Posterior vena cava (tissue), 2 donors: ENCODE data around the gene SLC66A3. TPM values are rescaled to one million over a fixed set of nuclear protein-coding genes. Genes with fewer than 3 reads are reported as not detected.
"Not testable (repeated sequence)": the region's sequence is repeated elsewhere in the genome, so short reads cannot be mapped to it uniquely, and the experiment has no call there.

Source experiments
- DNase-seq: peaks from one replicate; pipeline ENCODE4 v3.0.0-alpha.2; 2020; ENCODE audit warnings: low spot score
- intact Hi-C, 2 donors: fragments of 100-400 bp; cut with DNase I; formaldehyde crosslinking; loops; one replicate each; pipeline versions ENCODE4 v1.14.1 to v1.14.2; 2022 to 2023
- total RNA-seq, 2 donors: library from RNA; stranded (reverse); fragmentation: NEBNext Ultra II Directional; extraction: Animal tissue kit (Norgen Biotek cat#: 25700); gene quantifications; one replicate each; pipeline ENCODE4 v1.2.1, GENCODE V29; 2021
- donor health status: DM: yes; HTN: yes; CAD: no.
- donor health status: DM: yes; HTN: yes; CAD: no.

Gene SLC66A3
- total RNA-seq, 2 donors from 2014 or later = 20.3 to 36.9 TPM

DNA sequence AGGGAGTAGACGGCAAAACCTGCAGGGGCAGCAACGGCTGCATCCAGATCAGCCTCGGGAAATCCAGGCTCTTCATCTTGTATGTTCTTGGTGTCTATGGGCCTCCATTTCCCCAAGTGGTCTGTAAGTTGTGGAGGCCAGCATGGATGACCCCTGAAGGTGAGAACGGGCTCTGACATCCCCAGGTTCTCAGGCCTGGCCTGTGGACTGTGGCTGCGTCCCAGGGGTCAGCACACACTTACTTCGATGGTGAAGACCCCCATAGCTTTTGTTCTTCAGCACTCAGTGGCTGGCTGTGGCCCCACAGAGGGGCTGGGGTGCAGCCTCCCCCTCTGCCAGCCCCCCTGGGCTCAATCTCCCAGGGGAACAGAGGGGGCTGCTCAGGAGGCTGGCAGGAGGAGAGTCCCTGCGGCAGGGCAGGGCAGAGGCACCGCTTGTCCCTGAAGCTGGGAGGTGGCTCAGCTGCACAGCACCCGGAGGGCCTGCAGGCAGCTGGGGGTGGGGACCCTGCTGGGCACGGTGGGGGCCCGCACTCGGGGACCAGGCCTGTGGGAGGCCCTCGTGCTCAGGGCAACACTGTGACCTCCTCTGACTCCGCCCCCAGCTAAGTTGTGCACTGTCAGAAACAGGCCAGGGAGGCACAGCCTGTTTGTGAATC lies 3.8 kb downstream of the SLC66A3 start:
- intact Hi-C loops = no loop called here
- DNase-seq = peak; percentile 45

DNA sequence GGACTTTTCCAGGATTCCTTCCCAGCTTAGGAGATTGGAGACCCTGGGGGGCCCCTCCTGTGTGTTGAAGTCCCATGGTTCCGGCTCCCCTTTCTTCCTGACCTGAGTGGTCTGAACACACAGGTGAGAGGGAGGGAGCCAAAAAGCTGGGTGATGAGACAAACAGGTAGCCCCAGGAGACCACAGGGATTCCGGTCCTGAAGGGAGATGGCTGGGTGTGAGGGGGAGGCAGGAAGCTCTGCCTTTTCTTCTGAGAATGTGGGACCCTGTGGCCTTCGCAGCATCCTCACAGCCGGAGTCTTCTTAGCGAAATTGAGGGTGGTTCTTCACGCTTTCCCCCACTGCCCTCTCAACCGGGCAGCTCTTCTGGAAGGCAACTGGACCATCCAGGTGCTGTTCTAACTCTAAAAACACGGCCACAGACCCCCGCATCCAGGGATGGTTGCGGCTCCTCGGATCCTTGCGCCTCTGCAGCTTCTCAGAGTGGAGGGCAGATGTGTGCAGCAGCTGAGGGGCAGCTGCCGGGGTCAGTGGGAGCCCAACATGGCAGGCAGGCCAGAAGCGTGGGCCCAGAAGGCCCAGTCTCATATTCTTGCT lies 4.4 kb downstream of the SLC66A3 start:
- intact Hi-C loops = no loop called here
- peak; percentile 45 for DNase-seq

DNA sequence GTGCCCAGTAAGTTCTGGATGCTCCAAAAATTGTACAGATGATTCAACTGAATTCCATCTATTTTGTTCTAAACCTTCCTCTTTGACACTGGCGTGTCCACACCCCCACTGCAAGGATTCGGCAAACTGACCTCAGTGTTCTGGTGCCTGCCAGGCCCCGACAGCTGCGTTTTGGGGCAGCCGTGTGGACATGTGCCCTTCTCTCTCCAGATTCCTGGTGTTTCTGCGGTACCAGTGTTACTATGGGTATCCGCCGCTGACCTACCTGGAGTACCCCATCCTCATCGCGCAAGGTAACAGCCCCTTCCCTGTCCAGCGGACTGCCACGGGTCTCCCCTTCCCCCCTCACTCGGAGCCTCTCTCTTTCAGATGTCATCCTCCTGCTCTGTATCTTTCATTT lies 5.0 kb downstream of the SLC66A3 start:
- peak; percentile 66 for DNase-seq
- intact Hi-C loops = no loop called here

DNA sequence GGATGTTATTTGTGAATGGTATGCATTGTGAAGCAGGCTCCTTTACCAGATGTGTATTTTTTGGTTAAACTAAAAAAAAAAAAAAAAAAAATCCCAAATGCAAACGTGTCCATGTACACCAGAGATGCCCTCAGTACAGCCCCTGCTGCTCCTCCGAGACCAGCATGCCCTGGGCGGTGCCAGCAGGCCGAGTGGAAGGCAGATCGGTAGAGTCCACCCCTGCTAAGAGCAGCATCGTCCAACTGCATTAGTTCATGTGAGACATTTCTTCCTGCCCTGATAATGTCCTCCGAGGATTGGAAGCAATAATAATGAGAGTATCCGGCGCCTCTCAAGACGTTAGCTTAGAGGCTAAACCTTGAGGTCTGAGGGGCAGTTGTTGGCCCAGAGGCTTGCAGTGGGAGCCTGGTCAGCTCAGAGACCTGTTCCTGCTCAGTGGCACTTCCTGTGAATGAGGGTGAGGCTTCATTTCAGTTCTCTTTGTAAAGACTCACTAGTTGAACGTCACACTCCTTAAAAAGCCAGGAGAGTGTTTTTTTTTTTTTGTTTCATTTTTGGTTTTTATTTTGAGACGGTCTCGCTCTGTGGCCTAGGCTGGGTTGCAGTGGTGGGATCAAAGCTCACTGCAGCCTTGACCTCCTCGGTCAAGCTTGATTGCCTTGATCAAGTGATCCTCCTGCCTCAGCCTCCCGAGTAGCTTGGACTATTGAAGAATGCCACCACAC lies 5.6 kb downstream of the SLC66A3 start:
- peak; percentile 51 for DNase-seq
- intact Hi-C loops = no loop called here

DNA sequence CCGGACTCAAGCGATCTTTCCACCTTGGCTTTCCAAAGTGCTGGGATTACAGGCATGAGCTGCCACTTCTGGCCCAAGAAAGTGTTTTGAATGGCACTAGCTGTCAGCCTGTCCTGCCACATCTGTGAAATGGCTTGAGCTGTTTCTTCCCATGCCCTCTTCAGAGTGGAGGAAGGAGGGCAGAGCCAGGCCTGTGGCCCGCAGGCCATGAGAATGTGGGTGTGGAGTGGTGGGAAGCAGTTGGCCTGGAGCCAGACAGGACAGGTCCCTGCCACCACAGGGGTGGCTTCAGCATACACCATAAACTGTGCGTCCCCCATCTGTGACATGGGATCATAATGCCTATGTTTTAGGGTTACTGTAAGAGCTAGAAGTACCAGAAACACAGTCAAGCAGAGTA lies 6.5 kb downstream of the SLC66A3 start:
- intact Hi-C loops = no loop called here
- DNase-seq = peak; percentile 30

DNA sequence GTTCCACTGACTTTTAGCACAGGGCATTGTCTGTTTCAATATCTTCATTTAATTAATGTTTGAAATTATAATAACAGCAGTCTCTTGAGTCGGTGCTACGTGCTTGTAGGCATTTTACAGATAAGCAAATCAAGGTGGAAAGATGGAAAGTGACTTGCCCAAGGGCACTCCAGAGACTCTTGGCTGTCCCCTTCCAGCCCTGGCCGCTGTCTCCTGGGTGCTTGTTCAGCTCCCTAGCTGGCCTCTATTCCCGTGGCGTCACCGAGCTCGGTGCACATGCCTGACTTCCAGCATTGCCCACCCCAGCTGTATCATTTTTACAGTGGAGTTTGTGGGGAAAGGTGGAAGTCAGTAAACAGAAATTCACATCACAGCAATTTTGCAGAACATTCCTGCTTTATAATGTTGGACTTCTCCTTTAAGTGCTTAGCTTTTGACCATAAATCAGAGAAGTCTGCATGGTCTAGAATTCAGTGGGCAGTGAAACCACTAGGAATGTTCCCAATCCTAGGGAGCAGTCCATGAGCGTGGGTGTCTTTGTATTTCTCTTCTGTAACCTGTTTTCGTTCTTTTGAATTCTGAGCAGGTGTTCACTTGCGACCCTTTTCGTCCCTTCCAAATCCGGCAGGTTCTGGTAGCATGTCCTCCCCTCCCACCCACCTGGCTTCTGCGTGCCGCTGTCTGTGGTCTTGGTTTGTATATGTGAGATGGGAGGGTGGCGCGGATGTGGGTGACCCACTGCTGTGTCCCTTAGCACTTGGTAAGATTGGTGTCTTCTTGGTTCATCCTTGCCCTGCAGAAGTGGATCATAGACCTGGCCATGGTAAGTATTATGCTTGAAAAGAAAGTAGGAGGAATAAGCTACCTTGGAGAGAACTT lies 8.4 kb downstream of the SLC66A3 start:
- intact Hi-C loops = no loop called here
- no peak for DNase-seq

DNA sequence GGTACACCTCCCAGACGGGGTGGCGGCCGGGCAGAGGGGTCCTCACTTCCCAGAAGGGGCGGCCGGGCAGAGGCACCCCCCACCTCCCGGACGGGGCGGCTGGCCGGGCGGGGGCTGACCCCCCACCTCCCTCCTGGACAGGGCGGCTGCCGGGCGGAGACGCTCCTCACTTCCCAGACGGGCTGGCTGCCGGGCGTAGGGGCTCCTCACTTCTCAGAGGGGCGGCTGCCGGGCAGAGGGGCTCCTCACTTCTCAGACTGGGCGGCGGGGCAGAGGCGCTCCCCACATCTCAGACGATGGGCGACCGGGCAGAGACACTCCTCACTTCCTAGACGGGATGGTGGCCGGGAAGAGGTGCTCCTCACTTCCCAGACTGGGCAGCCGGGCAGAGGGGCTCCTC lies 9.8 kb downstream of the SLC66A3 start:
- intact Hi-C loops = not testable (repeated sequence)
- DNase-seq = peak; percentile 50

DNA sequence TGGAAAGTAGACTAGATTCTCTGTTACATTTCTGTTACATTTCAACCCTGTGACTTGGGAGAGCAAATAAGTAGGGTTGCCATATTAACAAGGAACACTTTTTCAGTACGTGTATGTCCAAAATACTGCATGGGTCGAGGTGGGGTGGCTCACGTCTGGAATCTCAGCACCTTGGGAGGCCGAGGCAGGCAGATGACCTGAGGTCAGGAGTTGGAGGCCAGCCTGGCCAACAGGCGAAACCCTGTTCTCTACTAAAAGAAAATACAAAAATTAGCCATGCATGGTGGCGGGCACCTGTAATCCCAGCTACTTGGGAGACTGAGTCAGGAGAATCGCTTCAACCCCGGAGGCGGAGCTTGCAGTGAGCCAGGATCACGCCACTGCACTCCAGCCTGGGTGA lies 11.2 kb downstream of the SLC66A3 start:
- no peak for DNase-seq
- intact Hi-C loops = no loop called here

DNA sequence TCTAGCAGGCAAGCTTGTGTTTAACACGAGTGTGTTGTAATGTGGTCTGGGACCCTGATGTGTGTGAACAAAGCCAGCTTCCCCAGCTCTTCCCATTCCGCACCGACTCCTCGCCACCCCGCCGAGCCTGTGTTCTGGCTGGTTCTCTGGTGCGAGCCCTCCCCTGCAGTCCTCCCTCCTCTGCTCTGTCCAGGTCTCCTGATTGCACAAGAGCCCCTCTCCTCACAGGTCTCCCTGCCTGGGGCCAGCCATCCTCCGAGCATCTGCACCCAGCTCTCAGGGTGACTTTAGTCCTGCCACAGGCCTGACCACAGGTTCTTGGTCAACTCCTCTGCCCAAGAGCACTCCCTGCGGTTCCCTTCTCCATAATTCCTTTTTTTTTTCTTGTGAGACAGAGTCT lies 13.2 kb downstream of the SLC66A3 start:
- DNase-seq = no peak
- intact Hi-C loops = no loop called here

DNA sequence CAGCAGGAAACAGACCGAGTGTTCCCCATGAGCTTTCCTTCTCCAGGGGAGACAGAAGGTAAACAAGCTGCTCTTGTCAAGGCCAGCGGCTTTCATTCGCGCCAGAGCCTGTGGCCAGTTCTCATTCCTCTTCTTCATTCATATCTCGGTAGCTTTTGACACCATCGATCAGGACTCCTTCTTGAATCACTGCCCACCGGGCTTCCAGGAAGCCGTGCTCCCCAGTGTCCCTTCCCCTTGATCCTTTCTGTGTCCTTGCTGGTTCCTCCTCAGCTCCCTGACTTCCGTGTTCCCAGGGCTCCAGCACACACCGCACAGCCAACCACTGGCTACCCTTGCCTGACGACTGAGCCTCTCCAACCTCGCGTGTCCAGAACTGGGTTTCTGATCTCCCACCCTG lies 14.1 kb downstream of the SLC66A3 start:
- intact Hi-C loops = no loop called here
- DNase-seq = peak; percentile 59

DNA sequence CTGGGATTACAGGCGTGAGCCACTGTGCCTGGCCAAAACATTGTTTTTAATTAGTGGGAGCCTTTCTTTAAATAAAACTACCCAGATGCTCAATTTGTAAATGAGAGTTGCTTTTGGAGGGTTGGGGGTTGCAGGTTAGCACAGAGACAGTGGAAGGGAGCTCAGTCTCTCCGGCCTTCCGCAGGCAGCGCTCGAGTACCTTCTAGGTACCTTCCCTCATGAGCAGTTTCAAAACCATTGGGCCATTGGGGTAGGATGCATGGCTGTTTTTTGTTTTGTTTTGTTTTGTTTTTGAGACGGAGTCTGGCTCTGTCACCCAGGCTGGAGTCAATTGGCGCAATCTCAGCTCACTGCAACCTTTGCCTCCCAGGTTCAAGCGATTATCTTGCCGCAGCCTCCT lies 19.0 kb downstream of the SLC66A3 start:
- intact Hi-C loops = no loop called here

DNA sequence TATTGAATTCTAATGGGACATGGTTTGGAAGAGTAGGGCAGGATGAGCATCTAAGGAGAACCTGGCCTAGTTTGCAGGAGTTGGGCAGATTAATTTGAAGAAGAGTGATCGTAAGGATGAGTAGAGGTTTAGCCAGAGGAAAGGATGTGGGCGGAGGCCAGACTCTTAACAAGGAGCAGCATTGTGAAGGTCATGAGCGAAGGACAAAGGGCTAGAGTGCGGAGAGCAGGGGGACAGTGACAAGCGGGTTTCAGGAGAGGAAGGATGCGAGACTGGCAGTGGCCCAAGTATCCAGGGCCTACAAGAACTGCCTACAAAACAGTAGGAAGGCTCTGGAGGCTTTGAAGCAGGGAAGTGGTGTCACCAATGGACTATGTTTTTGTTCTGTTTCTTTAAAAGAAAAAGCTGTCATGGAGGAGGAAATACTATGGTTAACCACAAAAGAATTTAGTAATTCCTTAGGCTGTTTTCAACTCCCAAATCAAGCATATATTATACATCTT lies 20.1 kb downstream of the SLC66A3 start:
- peak; percentile 75 for DNase-seq
- intact Hi-C loops = no loop called here

More for the DNA sequence above, 19.0 kb downstream of the SLC66A3 start:
- peak; percentile 36 for DNase-seq

DNA sequence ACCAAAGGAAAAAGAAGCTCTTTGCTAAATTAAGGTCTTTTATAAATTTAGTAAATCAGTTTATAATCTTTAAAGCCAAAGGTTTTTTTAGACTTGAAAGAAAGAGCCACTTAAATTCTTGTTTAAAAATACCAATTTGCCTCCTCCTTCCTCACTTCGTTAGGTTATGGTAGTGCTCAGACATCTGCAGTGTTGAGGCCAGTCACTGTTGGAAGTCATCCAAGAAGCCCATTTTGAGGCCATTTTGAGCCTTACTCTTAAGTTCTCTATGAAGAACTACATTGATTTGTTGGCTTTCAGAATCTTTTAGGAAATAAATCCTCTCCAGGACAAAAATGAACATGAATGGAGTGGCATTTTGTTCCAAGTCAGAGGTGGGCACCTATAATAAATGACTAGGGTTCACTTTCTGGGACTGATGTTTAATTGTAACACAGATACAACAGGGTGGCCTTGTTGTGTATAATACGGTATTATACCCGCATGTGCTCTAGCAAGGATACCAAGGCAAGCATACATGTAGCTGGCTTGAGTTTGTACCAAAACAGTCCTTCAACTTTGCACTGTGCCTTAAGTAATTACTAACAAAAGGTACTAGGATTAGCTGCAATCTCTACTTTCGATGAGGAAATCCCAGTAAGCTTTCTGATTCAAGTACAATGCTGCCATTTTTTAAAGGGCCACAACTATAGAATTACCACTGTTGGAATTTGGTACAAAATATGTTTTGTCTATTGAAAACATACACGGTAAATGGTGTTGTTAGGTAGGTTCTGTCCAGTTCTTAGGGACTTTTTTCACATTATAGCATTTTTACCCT lies 22.8 kb downstream of the SLC66A3 start:
- DNase-seq = no peak
- intact Hi-C loops = no loop called here

DNA sequence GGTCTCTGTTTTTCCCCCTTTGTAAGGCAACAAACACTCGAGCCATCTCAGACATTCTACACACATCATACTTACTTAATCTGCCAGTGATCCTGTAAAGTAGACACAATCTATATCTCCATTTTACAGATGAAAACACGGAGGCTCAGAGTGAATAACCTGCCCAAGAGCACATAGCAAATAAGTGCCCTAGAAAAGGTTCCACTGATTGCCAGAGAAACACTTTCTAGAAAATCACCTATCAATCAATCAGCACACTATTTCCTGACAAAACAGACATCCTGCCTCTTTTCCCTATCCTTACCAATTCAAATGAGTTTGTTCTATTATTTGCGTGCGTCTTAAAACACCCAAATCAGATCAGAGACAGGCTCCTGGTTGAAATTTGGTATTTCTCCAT lies 23.9 kb downstream of the SLC66A3 start:
- intact Hi-C loops = no loop called here
- no peak for DNase-seq

DNA sequence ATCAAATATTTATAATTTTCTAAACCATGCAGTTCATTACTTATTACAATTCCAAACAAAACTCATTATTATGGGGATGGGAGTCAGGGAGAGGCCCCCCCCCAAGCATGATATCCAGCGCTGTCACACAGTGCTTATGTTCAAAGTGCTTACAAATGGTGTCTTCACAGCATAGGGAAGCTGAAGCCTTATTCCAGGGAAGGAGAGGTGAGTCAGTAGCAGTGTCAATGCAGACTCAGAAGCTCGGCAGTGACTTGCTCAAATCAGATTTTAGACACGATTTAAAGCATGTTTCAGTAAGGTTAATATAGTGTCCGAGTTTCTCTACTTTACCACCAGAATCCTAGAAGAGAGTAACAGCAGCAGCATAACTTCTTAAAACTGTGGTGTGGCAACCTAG lies 24.6 kb downstream of the SLC66A3 start:
- DNase-seq = no peak
- intact Hi-C loops = no loop called here

DNA sequence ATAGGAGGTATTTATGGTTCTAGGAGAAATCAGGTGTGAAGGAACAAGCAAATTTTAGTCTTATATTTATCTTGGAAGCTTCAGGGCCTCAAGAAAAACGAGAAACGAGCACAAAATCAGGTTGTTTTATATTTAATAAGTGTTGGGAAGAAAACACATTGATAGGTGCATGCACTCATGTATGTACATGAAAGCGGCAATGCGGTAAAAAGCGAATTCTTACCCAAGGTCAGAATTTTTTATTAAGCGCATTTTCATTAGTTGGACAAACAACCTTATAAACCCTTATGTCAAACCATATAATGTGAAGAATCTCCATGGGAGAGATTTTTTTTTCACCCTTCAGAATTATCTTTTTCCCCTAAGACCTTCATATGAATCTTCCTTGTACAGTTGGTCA lies 25.4 kb downstream of the SLC66A3 start:
- intact Hi-C loops = no loop called here

DNA sequence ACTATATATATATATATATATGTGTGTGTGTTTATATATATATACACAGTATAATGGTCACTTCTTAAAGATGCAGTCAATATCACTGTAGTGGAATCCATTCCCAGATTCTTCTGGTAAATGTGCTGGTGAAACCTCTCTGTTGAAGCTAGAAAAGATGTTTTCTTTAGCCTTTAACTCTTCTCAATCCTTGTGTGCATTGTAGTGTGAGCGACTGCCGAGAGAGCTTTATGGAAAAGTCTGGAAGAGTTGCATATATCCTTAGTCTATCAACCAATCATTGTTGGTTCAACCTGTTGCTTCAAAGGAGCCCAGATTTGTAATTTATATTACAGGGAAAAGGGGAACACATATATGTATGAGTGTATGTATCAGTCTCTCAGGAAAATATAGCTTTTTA lies 27.7 kb downstream of the SLC66A3 start:
- no peak for DNase-seq
- intact Hi-C loops = no loop called here

More for the DNA sequence above, 25.4 kb downstream of the SLC66A3 start:
- no peak for DNase-seq

DNA sequence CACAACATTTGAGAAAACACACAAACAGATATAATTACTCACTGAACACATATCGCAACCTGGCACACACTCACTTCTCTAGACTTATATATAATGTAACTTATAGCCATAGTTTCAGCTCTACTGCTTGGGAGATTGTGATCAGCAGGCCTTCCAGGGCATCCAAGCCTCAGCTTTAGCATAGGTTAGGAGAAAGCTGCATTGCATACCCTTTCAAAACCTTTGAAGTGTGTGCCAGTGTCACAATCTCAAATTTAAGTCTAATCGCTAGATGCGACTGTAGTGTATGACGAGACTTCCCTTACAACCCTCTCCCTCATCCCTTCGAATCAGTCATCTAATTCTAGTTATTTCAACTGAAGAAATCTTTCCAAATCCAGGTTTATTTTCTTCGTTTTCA lies 30.9 kb downstream of the SLC66A3 start:
- DNase-seq = no peak
- intact Hi-C loops = no loop called here

DNA sequence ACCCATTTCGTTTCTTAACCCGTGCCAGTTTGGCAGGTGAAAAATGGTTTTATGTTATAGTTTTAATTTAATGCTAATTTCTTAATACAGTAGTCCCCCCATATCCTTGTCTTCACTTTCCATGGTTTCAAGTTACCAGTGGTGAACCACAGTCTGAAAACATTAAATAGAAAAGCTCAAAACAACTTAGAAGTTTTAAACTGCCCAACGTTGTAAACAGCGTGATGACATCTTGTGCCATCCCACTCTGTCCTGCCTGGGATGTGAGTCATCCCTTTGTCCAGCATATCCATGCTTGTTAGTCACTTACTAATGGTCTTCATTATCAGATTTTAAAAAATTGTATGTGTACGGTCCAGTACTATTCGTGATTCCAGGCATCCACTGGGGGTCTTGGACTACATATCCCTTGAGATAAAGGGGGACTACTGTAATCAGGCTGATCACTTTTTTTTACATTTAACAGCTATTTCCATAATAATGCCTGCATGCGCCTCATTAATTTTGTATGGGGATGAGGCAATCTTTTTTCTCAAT lies 31.9 kb downstream of the SLC66A3 start:
- DNase-seq = no peak
- intact Hi-C loops = no loop called here
